ENCODE measurements around the gene UBR4. TPM values are rescaled to one million over a fixed set of nuclear protein-coding genes. Genes with fewer than 3 reads are reported as not detected.
"Not testable (repeated sequence)": the region's sequence is repeated elsewhere in the genome, so short reads cannot be mapped to it uniquely, and the experiment has no call there.

The UBR4 gene
- total RNA-seq, 2 experiments from 2014 or later: 117 to 147 TPM

DNA sequence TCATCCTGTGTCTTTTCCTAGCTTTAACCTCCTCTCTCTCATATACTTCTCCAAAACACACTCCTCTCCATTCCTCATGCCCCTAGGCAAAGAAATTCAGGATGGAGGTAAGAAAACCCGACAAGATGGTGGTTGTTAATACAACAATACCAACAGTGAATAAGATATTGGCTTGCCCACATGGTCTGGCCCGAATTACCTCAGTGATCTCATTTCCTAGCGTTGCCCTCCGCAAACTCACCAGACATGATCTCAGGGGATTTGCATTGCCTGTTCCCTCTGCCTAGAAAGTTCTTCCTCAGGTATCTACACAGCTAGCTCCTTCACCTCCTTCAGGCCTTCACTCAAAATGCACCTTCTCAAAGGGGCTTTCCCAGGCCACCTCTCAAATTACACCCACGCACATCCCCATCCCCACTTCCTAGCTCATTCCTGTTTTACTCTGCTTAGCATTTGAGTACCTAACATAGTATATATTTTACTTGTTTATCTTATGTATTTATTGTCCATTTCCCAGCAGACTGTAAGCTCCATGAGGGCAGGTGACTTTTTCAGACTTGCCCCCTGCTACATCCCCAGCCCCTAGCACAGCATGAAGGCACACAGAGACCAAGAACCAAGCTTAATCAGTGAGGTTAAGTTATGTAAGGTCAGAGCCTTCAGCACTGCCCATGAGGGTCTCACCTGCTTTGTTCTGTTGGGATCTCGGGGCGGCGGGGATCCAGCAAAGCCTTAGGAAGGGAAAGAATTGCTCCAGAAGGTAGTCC, 10.2 kb upstream of the UBR4 start:
- H3K4me3 Mint-ChIP-seq: no peak overlapping the region
- H3K36me3 Mint-ChIP-seq (ENCODE audit: low read depth): peaks cover 61% of the 10 kb centered on the region
- CTCF ChIA-PET: interaction anchor here (0.6 to 2.6 kb wide), 7 partner anchors 9 to 78 kb away, joined by 3 to 9 read pairs (median 4); no protein-coding TSS in a partner anchor
- DNase-seq (peak; percentile 12), ATAC-seq (peak; percentile 39)
- no peaks in the 10 kb centered on the region for H3K27me3 Mint-ChIP-seq
- peaks cover 13% of the 10 kb centered on the region for H3K4me1 Mint-ChIP-seq
- intact Hi-C loops (cut with DNase I, micrococcal nuclease): no loop called here
- no peaks in the 10 kb centered on the region for H3K9me3 Mint-ChIP-seq (ENCODE audit: low read depth)
- POLR2A ChIA-PET: interaction anchor here (0.6 to 1.0 kb wide), 3 partner anchors 15 to 40 kb away, joined by 3 to 6 read pairs (median 5); no protein-coding TSS in a partner anchor
- H3K27ac Mint-ChIP-seq: peak overlapping the region; percentile 82

DNA sequence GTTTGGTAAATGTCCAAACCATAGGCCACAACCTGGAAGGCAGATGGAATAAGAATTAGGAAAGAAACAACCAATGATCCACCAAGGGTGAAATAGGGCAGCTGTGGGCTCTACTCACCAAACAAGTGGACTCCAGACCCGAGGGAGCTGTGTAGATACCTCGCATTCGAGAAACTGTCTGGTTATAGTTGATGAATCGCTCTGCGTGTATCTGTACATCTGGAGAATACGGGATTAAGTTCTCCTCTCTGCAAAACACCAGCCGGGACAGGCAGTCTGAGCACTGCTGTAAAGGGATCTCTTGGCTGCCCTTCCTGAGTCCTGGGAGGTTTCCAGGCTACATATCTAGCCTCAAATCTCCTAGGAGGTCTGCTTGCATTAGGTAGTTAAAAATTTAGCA, 9.4 kb upstream of the UBR4 start:
- CTCF ChIA-PET: interaction anchor here (0.7 to 1.4 kb wide), 4 partner anchors 8 to 67 kb away, joined by 3 to 5 read pairs (median 4); no protein-coding TSS in a partner anchor

GRCh38 chr1:19216585-19216984, 6.5 kb upstream of the UBR4 start:
- ChIA-PET POLR2A (interaction anchor here (0.9 kb wide), 1 partner anchor 10 kb away, joined by 4 read pairs; no protein-coding TSS in a partner anchor), CTCF (interaction anchor here (0.6 to 0.8 kb wide), 3 partner anchors 17 to 24 kb away, joined by 3 to 4 read pairs (median 4); no protein-coding TSS in a partner anchor)
- Mint-ChIP-seq H3K36me3 (ENCODE audit: low read depth) (peaks cover 45% of the 10 kb centered on the region), H3K4me1 (peaks cover 42% of the 10 kb centered on the region)
- H3K27me3 Mint-ChIP-seq; DNase-seq; H3K9me3 Mint-ChIP-seq (ENCODE audit: low read depth); ATAC-seq; H3K27ac Mint-ChIP-seq; intact Hi-C loops (cut with DNase I, micrococcal nuclease); H3K4me3 Mint-ChIP-seq: not testable (repeated sequence)

More for the DNA sequence above, 9.4 kb upstream of the UBR4 start:
- Mint-ChIP-seq H3K27me3 (no peaks in the 10 kb centered on the region), H3K9me3 (ENCODE audit: low read depth) (no peaks in the 10 kb centered on the region), H3K4me1 (peaks cover 16% of the 10 kb centered on the region), H3K4me3 (no peak overlapping the region), H3K27ac (no peak overlapping the region), H3K36me3 (ENCODE audit: low read depth) (peaks cover 60% of the 10 kb centered on the region)
- ATAC-seq: no peak
- DNase-seq: no peak
- intact Hi-C loops (cut with DNase I, micrococcal nuclease): no loop called here
- POLR2A ChIA-PET: interaction anchor here (1.0 kb wide), 1 partner anchor 14 kb away, joined by 6 read pairs; no protein-coding TSS in a partner anchor

DNA sequence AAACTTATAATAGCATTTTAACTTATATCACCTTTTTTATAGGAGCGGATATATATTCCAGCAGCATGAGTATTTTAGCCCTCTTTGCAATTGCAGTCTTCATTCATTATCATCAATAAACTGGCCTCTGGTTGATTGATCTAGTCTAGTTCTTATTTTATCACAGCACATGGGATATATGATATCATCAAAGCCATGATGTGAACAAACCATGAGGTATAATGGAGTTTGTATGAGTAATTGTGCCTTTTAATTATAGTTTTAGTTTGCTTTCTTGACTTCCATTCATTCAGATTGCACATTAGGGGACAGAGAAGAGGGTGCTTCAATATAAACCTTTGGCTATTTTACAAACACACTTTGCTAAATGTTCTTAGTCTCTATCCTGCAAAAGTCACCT, 3.5 kb upstream of the UBR4 start:
- no peaks in the 10 kb centered on the region for H3K27me3 Mint-ChIP-seq
- no peaks in the 10 kb centered on the region for H3K9me3 Mint-ChIP-seq (ENCODE audit: low read depth)
- peak overlapping the region; percentile 74 for H3K27ac Mint-ChIP-seq
- no peak overlapping the region for H3K4me3 Mint-ChIP-seq
- ChIA-PET CTCF (no interaction called here), POLR2A (no interaction called here)
- DNase-seq (no peak), ATAC-seq (no peak)
- H3K36me3 Mint-ChIP-seq (ENCODE audit: low read depth): peaks cover 34% of the 10 kb centered on the region
- H3K4me1 Mint-ChIP-seq: peaks cover 38% of the 10 kb centered on the region
- intact Hi-C loops (cut with DNase I, micrococcal nuclease): loop anchor here in 1 of 2 experiments (5.0 kb wide), 2 partner anchors 46 to 256 kb away; partner anchors contain the start of gene IFFO2

DNA sequence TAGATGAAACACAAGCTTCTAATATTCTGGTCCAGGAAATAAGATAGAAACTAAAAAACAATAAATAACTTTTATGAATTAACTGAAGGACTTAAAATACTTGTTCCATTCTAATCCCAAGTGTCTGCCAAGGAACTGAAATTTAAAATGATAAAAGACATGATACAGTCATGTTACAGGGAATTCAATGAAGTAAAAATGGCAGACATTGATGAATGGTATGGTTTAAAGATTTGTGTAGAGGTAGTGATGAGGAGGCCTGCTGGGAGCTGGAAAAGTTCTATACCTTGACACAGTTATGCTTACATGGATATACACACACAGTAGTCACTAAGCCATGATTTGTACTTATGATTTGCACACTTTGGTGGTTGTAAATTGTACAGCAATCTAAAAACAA, 2.1 kb upstream of the UBR4 start:
- DNase-seq: no peak
- H3K36me3 Mint-ChIP-seq (ENCODE audit: low read depth): peaks cover 36% of the 10 kb centered on the region
- POLR2A ChIA-PET: interaction anchor here (0.9 kb wide), 1 partner anchor 22 kb away, joined by 3 read pairs; no protein-coding TSS in a partner anchor
- peak overlapping the region; percentile 34 for H3K4me3 Mint-ChIP-seq
- intact Hi-C loops (cut with DNase I, micrococcal nuclease): loop anchor here in 1 of 2 experiments (5.0 kb wide), 2 partner anchors 45 to 255 kb away; partner anchors contain the start of gene IFFO2
- no peak for ATAC-seq
- H3K27ac Mint-ChIP-seq: peak overlapping the region; percentile 37
- no peaks in the 10 kb centered on the region for H3K9me3 Mint-ChIP-seq (ENCODE audit: low read depth)
- no peaks in the 10 kb centered on the region for H3K27me3 Mint-ChIP-seq
- CTCF ChIA-PET: interaction anchor here (0.8 to 1.9 kb wide), 3 partner anchors 8 to 34 kb away, joined by 4 to 5 read pairs (median 4); no protein-coding TSS in a partner anchor
- peaks cover 51% of the 10 kb centered on the region for H3K4me1 Mint-ChIP-seq

DNA sequence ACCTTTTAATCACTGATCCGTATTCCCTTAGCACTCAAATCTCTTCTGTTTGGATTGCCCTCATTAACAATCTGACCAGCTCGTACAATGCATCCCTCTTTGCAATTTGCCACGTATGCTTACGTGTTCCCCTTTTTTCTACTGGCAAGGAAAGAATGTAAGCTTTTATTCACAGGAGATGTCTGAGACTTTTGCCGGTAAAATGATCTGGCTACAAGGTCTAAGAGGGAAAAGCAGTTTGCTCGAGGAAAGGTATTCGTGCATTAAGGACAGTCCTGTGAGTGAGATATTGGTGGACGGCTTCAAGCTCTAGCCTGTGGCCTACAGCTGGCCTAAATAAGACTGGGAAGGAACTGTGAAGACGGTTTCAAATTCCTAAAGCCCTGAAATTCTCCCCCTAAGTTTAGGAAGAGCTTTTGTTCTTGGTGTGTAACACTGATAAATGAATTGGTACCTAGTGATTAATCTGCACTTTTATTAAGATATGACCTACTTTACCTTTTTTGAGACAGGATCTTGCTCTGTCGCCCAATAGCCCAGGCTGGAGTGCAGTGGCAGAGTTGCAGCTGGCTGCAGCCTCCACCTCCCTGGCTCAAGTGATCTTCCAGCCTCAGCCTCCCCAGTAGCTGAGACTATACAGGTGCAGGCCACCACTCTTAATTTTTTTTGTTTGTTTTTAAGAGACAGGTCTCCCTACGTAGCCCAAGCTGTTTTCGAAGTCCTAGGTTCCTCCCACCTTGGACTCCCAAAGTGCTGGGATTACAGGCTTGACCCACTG, 895 bp upstream of the UBR4 start:
- Mint-ChIP-seq H3K4me3 (peak overlapping the region; percentile 87), H3K4me1 (peaks cover 62% of the 10 kb centered on the region), H3K36me3 (ENCODE audit: low read depth) (peaks cover 41% of the 10 kb centered on the region), H3K27me3 (no peaks in the 10 kb centered on the region), H3K27ac (peak overlapping the region; percentile 97), H3K9me3 (ENCODE audit: low read depth) (no peaks in the 10 kb centered on the region)
- ChIA-PET CTCF (interaction anchor here (0.7 to 1.9 kb wide), 9 partner anchors 9 to 327 kb away, joined by 3 to 7 read pairs (median 4); no protein-coding TSS in a partner anchor), POLR2A (interaction anchor here (0.6 to 1.4 kb wide), 7 partner anchors 10 to 1298 kb away, joined by 3 to 4 read pairs (median 3); no protein-coding TSS in a partner anchor)
- DNase-seq (peak; percentile 24), ATAC-seq (no peak)
- intact Hi-C loops (cut with DNase I, micrococcal nuclease): loop anchor here (1.0 to 5.0 kb wide), 13 partner anchors 24 to 386 kb away; partner anchors contain the start of genes IFFO2 (in 2 of the 2), AKR7A2 (in 1 of the 2), ALDH4A1 (in 1 of the 2) and CAPZB (in 1 of the 2)

DNA sequence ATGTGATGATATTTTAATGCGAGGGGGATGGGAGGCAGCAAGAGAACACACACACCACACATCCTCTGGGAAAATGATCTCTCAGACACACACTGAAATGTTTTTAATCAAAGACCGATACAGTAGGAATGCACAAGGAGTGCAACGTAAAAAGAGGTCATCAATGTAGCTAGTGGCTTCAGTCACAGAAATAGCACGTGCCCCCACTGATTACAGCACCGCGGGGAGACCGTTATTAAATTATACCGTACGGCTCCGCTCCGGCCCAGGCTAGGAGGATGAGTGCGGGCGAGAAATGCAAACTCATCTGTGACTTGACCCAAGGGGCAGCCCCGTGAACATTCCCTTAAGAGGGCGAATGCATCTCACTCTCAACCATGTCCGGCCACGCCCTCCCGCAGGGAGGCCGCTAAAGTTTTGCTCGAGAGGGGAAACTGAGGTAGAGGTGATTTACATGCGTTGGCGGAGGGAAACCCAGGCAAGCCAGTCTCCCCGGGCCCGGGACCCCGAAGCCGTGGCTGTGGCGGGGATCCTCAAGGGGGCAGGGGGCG, 552 bp downstream of the UBR4 start:
- Mint-ChIP-seq H3K4me1 (peaks cover 72% of the 10 kb centered on the region), H3K4me3 (peak overlapping the region; percentile 87), H3K9me3 (ENCODE audit: low read depth) (no peaks in the 10 kb centered on the region), H3K27ac (peak overlapping the region; percentile 93), H3K36me3 (ENCODE audit: low read depth) (peaks cover 39% of the 10 kb centered on the region), H3K27me3 (no peaks in the 10 kb centered on the region)
- intact Hi-C loops (cut with DNase I, micrococcal nuclease): loop anchor here (1.0 to 5.0 kb wide), 4 partner anchors 30 to 1772 kb away; partner anchors contain the start of genes EMC1 (in 1 of the 2), MRTO4 (in 1 of the 2) and RCC2 (in 1 of the 2)
- DNase-seq: peak; percentile 87
- POLR2A ChIA-PET: interaction anchor here (1.2 kb wide), 2 partner anchors 10 to 42 kb away, joined by 3 to 4 read pairs; partner anchors contain the start of genes EMC1 and MRTO4
- ATAC-seq: peak; percentile 70
- CTCF ChIA-PET: interaction anchor here (0.7 to 1.9 kb wide), 9 partner anchors 11 to 452 kb away, joined by 3 to 8 read pairs (median 5); no protein-coding TSS in a partner anchor

GRCh38 chr1:19208710-19209438, 1.2 kb downstream of the UBR4 start:
- peak overlapping the region; percentile 93 for H3K27ac Mint-ChIP-seq
- H3K9me3 Mint-ChIP-seq (ENCODE audit: low read depth): no peaks in the 10 kb centered on the region
- peak overlapping the region; percentile 87 for H3K4me3 Mint-ChIP-seq
- no peak for DNase-seq
- peaks cover 37% of the 10 kb centered on the region for H3K36me3 Mint-ChIP-seq (ENCODE audit: low read depth)
- intact Hi-C loops (cut with DNase I, micrococcal nuclease): loop anchor here (1.0 to 5.0 kb wide), 4 partner anchors 30 to 1772 kb away; partner anchors contain the start of genes EMC1 (in 1 of the 2), MRTO4 (in 1 of the 2) and RCC2 (in 1 of the 2)
- H3K27me3 Mint-ChIP-seq: no peaks in the 10 kb centered on the region
- CTCF ChIA-PET: interaction anchor here (0.7 to 1.9 kb wide), 11 partner anchors 9 to 453 kb away, joined by 3 to 8 read pairs (median 5); no protein-coding TSS in a partner anchor
- POLR2A ChIA-PET: interaction anchor here (0.5 to 1.2 kb wide), 4 partner anchors 9 to 50 kb away, joined by 3 to 4 read pairs (median 4); partner anchors contain the start of genes EMC1 and MRTO4
- no peak for ATAC-seq
- H3K4me1 Mint-ChIP-seq: peaks cover 74% of the 10 kb centered on the region

GRCh38 chr1:19206947-19207346, 3.1 kb downstream of the UBR4 start:
- peak overlapping the region; percentile 52 for H3K27ac Mint-ChIP-seq
- peak overlapping the region; percentile 24 for H3K4me3 Mint-ChIP-seq
- peaks cover 39% of the 10 kb centered on the region for H3K36me3 Mint-ChIP-seq (ENCODE audit: low read depth)
- POLR2A ChIA-PET: interaction anchor here (0.7 to 1.6 kb wide), 3 partner anchors 9 to 21 kb away, joined by 3 to 4 read pairs (median 3); no protein-coding TSS in a partner anchor
- H3K9me3 Mint-ChIP-seq (ENCODE audit: low read depth): no peaks in the 10 kb centered on the region
- no peaks in the 10 kb centered on the region for H3K27me3 Mint-ChIP-seq
- intact Hi-C loops (cut with DNase I, micrococcal nuclease): loop anchor here in 1 of 2 experiments (5.0 kb wide), 2 partner anchors 205 to 1770 kb away; partner anchors contain the start of gene RCC2
- ATAC-seq (no peak), DNase-seq (no peak)
- peaks cover 72% of the 10 kb centered on the region for H3K4me1 Mint-ChIP-seq
- CTCF ChIA-PET: interaction anchor here (0.9 to 3.4 kb wide), 3 partner anchors 12 to 40 kb away, joined by 4 to 8 read pairs (median 4); no protein-coding TSS in a partner anchor
